Dermis microvascular lymphatic vessel endothelial cell (primary cell): ENCODE data around the gene CACNG8. TPM values are rescaled to one million over a fixed set of nuclear protein-coding genes. Genes with fewer than 3 reads are reported as not detected.
"Not testable (repeated sequence)": the region's sequence is repeated elsewhere in the genome, so short reads cannot be mapped to it uniquely, and the experiment has no call there.

ENCODE experiments used
- DNase-seq, 2 donors: peaks; one replicate each; pipeline versions ENCODE4 v3.0.0 to v3.0.0-alpha.2; 2010; ENCODE audit warnings: low read depth in 2 of 2
- total RNA-seq: library from RNA; depleted of rRNA; stranded (reverse); fragments of >200 nt; gene quantifications from 2 replicates; pipeline ENCODE4 v1.2.1, GENCODE V29; 2014

Gene CACNG8
- total RNA-seq, 1 donor from 2014 or later = 0.13 TPM

DNA sequence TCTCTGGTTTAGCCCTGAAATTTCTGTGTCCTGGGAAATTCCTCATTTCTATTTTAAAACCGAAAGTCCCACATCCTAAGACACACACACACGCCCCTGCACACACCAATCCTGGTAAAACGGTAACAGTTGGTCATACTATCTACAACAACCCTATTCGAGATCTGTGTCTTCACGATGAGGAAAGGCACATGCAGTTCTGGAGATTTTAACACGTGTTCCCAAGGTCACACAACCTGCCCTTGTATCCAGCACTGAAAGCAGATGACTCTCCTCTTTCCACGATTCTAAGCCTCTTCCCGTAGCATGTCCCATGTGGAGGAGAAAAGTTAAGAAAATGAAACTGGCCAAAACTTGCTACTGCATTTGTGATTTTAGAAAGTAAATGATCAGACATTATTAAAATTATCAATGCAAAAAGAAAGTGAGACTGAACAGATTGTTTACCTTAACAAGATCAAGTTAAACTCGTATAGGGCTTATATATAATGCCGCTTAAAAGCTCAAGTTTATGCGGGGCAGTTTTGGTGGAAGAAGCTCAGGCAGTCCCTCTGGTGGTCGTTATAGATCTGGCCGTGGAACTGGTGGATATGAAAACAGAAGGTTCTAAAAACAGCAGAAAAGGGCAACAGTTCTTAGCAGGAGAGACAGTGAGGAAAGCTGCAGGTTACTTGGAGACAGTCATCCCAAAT is 68.3 kb downstream of the CACNG8 start:
- DNase-seq = peak in 1 of 2 donors; percentile 49

DNA sequence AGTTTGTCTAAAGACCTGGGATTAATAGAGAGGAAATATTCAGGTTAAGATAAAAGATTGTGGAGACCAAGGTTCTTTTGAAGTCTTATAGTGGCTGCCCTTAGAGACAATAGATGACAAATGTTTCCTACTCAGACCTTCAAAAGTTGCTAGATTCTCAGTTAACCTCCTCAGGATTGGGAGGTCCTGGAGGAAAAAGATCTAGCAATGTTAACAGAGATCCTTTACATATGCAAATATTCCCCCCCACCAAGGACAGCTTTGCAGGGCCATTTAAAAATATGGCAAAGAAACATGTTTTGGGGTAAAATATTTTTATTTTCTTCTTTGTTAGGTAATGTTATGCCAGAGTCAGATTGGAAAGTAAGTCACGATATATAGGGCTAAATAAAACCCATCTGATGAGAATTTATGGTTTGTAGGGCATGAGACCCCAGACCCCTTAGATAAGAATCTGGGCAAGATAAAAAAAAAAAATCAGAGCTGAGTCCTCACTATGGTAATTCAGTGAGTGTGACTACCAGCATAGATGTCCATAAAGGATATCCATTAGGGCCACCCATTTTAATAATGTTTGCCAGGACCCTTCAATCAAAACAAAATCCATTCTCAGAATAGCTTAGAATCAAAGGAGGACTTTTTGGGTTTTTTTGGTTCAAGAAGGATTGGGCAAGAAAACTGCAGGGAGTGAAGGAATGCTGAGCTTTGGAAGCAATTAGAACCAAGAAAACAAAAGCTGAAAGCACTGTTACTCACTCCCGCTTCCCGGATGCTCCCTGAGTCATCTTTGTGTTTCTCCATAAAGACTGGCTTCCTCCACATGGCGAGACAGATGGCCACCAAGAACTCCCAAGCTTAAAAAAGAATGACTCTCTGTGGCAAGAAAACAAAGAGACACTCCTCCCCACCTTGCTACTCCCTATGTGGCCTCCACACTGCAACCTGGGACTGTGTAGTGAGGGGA is 72.8 kb downstream of the CACNG8 start:
- DNase-seq = peak in 1 of 2 donors; percentile 83

DNA sequence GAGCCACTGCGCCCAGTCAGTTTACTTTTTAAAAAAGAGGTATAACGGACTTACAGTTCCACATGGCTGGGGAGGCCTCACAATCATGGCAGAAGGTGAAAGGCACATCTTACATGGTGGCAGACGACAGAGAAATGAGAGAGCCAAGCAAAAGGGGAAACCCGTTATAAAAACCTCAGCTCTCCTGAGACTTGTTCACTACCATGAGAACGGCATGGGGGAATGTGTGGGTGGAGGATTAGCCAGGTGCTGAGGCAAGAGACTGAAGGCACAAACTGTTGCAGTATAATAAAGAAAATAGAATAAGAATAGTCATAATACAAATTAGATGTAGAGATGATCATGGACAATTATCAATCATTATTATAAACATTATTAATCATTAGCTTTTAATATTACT is 73.8 kb downstream of the CACNG8 start:
- not testable (repeated sequence) for DNase-seq

Other genes with a start within 250 kb of the CACNG8 start
- gene NLRP12, start 138.6 kb upstream of the CACNG8 start, total RNA-seq = 0.51 and 0.76 TPM in 2 replicates
- 5.9 and 12.5 TPM in 2 replicates for gene MYADM, start 95.1 kb upstream of the CACNG8 start, total RNA-seq
- not detected in 2 replicates for gene PRKCG, start 80.7 kb upstream of the CACNG8 start, total RNA-seq
- gene CACNG7, start 53.7 kb upstream of the CACNG8 start, total RNA-seq = not detected in 2 replicates
- gene CACNG6, start 28.7 kb downstream of the CACNG8 start, total RNA-seq = 0.38 and 0.77 TPM in 2 replicates
- gene VSTM1, start 101.0 kb downstream of the CACNG8 start, total RNA-seq = not detected in 2 replicates
- not detected in 2 replicates for gene TARM1, start 118.4 kb downstream of the CACNG8 start, total RNA-seq
- under 0.01 TPM in 1 of 2 replicates, not detected in the other for gene OSCAR, start 137.9 kb downstream of the CACNG8 start, total RNA-seq
- 17.1 and 19.8 TPM in 2 replicates for gene NDUFA3, start 139.9 kb downstream of the CACNG8 start, total RNA-seq
- gene TFPT, start 152.7 kb downstream of the CACNG8 start, total RNA-seq = 19.1 and 19.6 TPM in 2 replicates
- 60.3 and 64.5 TPM in 2 replicates for gene PRPF31, start 152.8 kb downstream of the CACNG8 start, total RNA-seq
- 4.9 and 6.7 TPM in 2 replicates for gene CNOT3, start 174.8 kb downstream of the CACNG8 start, total RNA-seq
- gene LENG1, start 196.8 kb downstream of the CACNG8 start, total RNA-seq = 4.4 TPM in 2 replicates
- gene TMC4, start 210.2 kb downstream of the CACNG8 start, total RNA-seq = 0.25 TPM in 1 of 2 replicates, not detected in the other
- gene MBOAT7, start 226.6 kb downstream of the CACNG8 start, total RNA-seq = 10.1 and 20.5 TPM in 2 replicates
- 45.4 and 50.3 TPM in 2 replicates for gene TSEN34, start 228.4 kb downstream of the CACNG8 start, total RNA-seq
- 2,300 and 2,729 TPM in 2 replicates for gene RPS9, start 237.9 kb downstream of the CACNG8 start, total RNA-seq